Measurements from ENCODE around the gene GABBR1. TPM values are rescaled to one million over a fixed set of nuclear protein-coding genes. Genes with fewer than 3 reads are reported as not detected.

Gene GABBR1
- polyA plus RNA-seq, 1 donor from 2014 or later = 108 TPM

DNA sequence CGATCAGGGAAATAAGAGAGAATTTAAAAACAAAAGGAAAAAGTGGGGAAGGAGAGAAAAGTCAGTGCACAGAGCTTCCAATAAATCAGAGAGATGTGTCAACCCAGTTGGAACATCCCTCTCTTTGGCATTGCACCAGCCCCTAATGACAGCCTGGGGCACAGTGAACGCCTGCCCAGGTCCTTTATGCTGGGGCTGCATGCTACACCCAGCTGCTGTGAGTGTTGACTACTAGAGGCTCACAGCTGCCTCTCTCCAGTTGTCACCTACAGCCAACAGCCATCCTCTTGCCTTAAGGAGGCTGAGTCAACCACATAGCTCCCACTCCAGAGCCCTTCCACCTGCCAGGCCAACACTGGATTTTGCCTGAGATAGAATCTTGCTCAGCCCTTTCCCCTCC is 29.1 kb downstream of the GABBR1 start:
- H3K27me3 ChIP-seq (ENCODE audit: insufficient read depth, low read depth, low read length) = no peaks in the 10 kb centered on the region
- peaks cover 37% of the 10 kb centered on the region for H3K36me3 ChIP-seq (ENCODE audit: insufficient read depth, low read length)
- H4K20me1 ChIP-seq (ENCODE audit: insufficient read depth) = no peaks in the 10 kb centered on the region
- no peaks in the 10 kb centered on the region for H3K79me2 ChIP-seq (replicated peaks; ENCODE audit: insufficient read depth, low read length)
- peak overlapping the region; percentile 0 for H3K9ac ChIP-seq (ENCODE audit: low read length)
- H3K9me2 ChIP-seq (ENCODE audit: insufficient read depth, low read length) = no peaks in the 10 kb centered on the region
- H3F3A ChIP-seq (ENCODE audit: insufficient read depth, low read length, poor library complexity, severe bottlenecking) = no peaks in the 10 kb centered on the region
- no peak overlapping the region for H2AFZ ChIP-seq (ENCODE audit: low read depth, low read length)
- H3K4me3 ChIP-seq (ENCODE audit: low read length) = no peak overlapping the region
- peak overlapping the region; percentile 63 for H3K27ac ChIP-seq (ENCODE audit: low read length)
- TF ChIP-seq EZH2 (IDR thresholded peaks at IDR 0.05; ENCODE audit: borderline replicate concordance, insufficient read depth, low read length, poor library complexity, severe bottlenecking) (no peak), POLR2AphosphoS5 (IDR thresholded peaks at IDR 0.05) (no peak), SMC3 (conservative IDR thresholded peaks at IDR 0.05; ENCODE audit: poor library complexity) (no peak), RAD21 (conservative IDR thresholded peaks at IDR 0.05) (no peak), EP300 (conservative IDR thresholded peaks at IDR 0.05; ENCODE audit: poor library complexity, severe bottlenecking) (no peak), TAF1 (IDR thresholded peaks at IDR 0.05; ENCODE audit: low read depth) (no peak), MXI1 (conservative IDR thresholded peaks at IDR 0.05; ENCODE audit: poor library complexity, severe bottlenecking) (no peak)
- TF ChIP-seq, protein P1, sequence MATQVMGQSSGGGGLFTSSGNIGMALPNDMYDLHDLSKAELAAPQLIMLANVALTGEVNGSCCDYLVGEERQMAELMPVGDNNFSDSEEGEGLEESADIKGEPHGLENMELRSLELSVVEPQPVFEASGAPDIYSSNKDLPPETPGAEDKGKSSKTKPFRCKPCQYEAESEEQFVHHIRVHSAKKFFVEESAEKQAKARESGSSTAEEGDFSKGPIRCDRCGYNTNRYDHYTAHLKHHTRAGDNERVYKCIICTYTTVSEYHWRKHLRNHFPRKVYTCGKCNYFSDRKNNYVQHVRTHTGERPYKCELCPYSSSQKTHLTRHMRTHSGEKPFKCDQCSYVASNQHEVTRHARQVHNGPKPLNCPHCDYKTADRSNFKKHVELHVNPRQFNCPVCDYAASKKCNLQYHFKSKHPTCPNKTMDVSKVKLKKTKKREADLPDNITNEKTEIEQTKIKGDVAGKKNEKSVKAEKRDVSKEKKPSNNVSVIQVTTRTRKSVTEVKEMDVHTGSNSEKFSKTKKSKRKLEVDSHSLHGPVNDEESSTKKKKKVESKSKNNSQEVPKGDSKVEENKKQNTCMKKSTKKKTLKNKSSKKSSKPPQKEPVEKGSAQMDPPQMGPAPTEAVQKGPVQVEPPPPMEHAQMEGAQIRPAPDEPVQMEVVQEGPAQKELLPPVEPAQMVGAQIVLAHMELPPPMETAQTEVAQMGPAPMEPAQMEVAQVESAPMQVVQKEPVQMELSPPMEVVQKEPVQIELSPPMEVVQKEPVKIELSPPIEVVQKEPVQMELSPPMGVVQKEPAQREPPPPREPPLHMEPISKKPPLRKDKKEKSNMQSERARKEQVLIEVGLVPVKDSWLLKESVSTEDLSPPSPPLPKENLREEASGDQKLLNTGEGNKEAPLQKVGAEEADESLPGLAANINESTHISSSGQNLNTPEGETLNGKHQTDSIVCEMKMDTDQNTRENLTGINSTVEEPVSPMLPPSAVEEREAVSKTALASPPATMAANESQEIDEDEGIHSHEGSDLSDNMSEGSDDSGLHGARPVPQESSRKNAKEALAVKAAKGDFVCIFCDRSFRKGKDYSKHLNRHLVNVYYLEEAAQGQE (IDR thresholded peaks at IDR 0.05; ENCODE audit: borderline replicate concordance) = no peak
- TF ChIP-seq, protein P2, sequence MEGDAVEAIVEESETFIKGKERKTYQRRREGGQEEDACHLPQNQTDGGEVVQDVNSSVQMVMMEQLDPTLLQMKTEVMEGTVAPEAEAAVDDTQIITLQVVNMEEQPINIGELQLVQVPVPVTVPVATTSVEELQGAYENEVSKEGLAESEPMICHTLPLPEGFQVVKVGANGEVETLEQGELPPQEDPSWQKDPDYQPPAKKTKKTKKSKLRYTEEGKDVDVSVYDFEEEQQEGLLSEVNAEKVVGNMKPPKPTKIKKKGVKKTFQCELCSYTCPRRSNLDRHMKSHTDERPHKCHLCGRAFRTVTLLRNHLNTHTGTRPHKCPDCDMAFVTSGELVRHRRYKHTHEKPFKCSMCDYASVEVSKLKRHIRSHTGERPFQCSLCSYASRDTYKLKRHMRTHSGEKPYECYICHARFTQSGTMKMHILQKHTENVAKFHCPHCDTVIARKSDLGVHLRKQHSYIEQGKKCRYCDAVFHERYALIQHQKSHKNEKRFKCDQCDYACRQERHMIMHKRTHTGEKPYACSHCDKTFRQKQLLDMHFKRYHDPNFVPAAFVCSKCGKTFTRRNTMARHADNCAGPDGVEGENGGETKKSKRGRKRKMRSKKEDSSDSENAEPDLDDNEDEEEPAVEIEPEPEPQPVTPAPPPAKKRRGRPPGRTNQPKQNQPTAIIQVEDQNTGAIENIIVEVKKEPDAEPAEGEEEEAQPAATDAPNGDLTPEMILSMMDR (IDR thresholded peaks at IDR 0.05; ENCODE audit: poor library complexity, severe bottlenecking) = no peak
- H3K4me2 ChIP-seq (ENCODE audit: low read length) = no peak overlapping the region
- no peaks in the 10 kb centered on the region for H3K9me3 ChIP-seq (ENCODE audit: low read length)

DNA sequence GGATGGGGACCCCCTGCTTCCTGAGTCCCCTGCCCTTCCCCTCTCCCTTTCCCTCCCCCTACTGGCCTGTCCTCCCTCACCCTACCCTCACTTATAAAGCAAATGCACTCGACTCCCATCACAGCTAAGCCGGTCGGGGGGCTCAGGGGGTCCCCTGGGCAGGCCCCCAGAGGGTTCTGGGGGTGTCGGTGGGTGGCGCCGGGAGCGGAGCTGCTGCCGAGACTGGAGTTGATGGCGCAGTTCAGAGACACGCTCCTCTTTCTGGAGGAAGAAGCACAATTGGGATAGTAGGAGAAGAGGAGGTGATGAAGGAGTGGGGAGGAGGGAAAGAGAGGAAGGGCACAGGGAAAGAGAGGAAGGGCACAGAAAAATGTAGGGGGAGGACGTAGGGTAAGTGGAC is 29.5 kb downstream of the GABBR1 start:
- Histone ChIP-seq H3K27me3 (ENCODE audit: insufficient read depth, low read depth, low read length) (no peaks in the 10 kb centered on the region), H3F3A (ENCODE audit: insufficient read depth, low read length, poor library complexity, severe bottlenecking) (no peaks in the 10 kb centered on the region), H3K9me2 (ENCODE audit: insufficient read depth, low read length) (no peaks in the 10 kb centered on the region), H3K36me3 (ENCODE audit: insufficient read depth, low read length) (peaks cover 37% of the 10 kb centered on the region), H3K27ac (ENCODE audit: low read length) (peak overlapping the region; percentile 63), H3K4me3 (ENCODE audit: low read length) (peak overlapping the region; percentile 45), H3K79me2 (replicated peaks; ENCODE audit: insufficient read depth, low read length) (no peaks in the 10 kb centered on the region), H3K4me2 (ENCODE audit: low read length) (peak overlapping the region; percentile 9), H3K9me3 (ENCODE audit: low read length) (no peaks in the 10 kb centered on the region), H3K9ac (ENCODE audit: low read length) (peak overlapping the region; percentile 37), H4K20me1 (ENCODE audit: insufficient read depth) (no peaks in the 10 kb centered on the region), H2AFZ (ENCODE audit: low read depth, low read length) (no peak overlapping the region)
- TF ChIP-seq TAF1 (IDR thresholded peaks at IDR 0.05; ENCODE audit: low read depth) (no peak), EP300 (conservative IDR thresholded peaks at IDR 0.05; ENCODE audit: poor library complexity, severe bottlenecking) (no peak), POLR2AphosphoS5 (IDR thresholded peaks at IDR 0.05) (no peak), EZH2 (IDR thresholded peaks at IDR 0.05; ENCODE audit: borderline replicate concordance, insufficient read depth, low read length, poor library complexity, severe bottlenecking) (no peak), SMC3 (conservative IDR thresholded peaks at IDR 0.05; ENCODE audit: poor library complexity) (no peak), RAD21 (conservative IDR thresholded peaks at IDR 0.05) (no peak), MXI1 (conservative IDR thresholded peaks at IDR 0.05; ENCODE audit: poor library complexity, severe bottlenecking) (no peak)
- TF ChIP-seq, protein P1 (IDR thresholded peaks at IDR 0.05; ENCODE audit: borderline replicate concordance) = no peak
- TF ChIP-seq, protein P2 (IDR thresholded peaks at IDR 0.05; ENCODE audit: poor library complexity, severe bottlenecking) = no peak
